Lower leg skin (tissue), 3 donors: ENCODE data around the gene TTC7B.

ENCODE experiments used
- POLR2A ChIP-seq, 2 donors: fragments of 450-650 bp; IDR thresholded peaks; one replicate each; pipeline ENCODE4 v1.6.1; 2016 to 2017; ENCODE audit warnings: antibody characterized with exemption in 2 of 2, mild to moderate bottlenecking in 1 of 2, moderate library complexity in 1 of 2
- TF ChIP-seq, protein P1 (sequence below), 3 donors: fragments of 450-650 bp; IDR thresholded peaks; one replicate each; pipeline ENCODE4 v1.5.1; 2016; ENCODE audit warnings: antibody characterized with exemption in 3 of 3, mild to moderate bottlenecking in 3 of 3, moderate library complexity in 2 of 3

DNA sequence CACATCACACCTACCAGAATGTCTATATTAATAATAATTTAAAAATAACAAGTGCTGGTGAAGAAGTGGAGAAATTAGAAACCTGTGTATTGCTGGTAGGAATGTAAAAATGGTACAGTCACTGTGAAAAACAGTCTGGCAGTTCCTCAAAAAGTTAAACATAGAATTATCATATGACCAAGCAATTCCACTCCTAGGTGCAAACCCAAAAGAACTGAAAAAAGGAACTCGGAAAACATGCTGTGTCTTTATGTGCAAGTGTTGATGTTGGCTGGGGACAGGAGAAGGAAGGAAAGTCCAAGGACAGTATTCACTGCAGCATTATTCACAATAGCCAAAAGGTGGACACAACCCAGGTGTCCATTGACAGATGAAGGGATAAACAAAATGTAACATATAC, 146.5 kb downstream of the TTC7B start:
- no peak for TF ChIP-seq POLR2A (IDR thresholded peaks at IDR 0.05)
- TF ChIP-seq, protein P1, sequence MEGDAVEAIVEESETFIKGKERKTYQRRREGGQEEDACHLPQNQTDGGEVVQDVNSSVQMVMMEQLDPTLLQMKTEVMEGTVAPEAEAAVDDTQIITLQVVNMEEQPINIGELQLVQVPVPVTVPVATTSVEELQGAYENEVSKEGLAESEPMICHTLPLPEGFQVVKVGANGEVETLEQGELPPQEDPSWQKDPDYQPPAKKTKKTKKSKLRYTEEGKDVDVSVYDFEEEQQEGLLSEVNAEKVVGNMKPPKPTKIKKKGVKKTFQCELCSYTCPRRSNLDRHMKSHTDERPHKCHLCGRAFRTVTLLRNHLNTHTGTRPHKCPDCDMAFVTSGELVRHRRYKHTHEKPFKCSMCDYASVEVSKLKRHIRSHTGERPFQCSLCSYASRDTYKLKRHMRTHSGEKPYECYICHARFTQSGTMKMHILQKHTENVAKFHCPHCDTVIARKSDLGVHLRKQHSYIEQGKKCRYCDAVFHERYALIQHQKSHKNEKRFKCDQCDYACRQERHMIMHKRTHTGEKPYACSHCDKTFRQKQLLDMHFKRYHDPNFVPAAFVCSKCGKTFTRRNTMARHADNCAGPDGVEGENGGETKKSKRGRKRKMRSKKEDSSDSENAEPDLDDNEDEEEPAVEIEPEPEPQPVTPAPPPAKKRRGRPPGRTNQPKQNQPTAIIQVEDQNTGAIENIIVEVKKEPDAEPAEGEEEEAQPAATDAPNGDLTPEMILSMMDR (IDR thresholded peaks at IDR 0.05) = no peak
